ENCODE results near the gene EHD2. TPM values are rescaled to one million over a fixed set of nuclear protein-coding genes. Genes with fewer than 3 reads are reported as not detected.
"Not testable (repeated sequence)": the region's sequence is repeated elsewhere in the genome, so short reads cannot be mapped to it uniquely, and the experiment has no call there.

Gene EHD2
- total RNA-seq, 1 donor from 2014 or later: 63.9 TPM

DNA sequence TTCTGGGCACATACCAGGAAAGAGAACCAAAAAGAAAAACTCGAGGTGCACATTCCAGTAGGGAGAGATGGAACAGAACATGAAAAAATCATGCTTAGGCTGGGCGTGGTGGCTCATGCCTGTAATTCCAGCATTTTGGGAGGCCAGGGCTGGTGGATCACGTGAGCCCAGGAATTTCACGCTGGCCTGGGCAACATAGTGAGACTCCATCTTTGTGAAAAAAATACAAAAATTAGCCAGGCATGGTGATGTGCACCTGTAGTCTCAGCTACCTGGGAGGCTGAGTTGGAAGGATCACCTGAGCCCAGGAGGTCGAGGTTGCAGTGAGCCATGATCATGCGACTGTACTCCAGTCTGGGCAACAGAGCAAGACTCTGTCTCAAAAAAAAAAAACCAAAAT is 58.1 kb downstream of the EHD2 start:
- not testable (repeated sequence) for DNase-seq

DNA sequence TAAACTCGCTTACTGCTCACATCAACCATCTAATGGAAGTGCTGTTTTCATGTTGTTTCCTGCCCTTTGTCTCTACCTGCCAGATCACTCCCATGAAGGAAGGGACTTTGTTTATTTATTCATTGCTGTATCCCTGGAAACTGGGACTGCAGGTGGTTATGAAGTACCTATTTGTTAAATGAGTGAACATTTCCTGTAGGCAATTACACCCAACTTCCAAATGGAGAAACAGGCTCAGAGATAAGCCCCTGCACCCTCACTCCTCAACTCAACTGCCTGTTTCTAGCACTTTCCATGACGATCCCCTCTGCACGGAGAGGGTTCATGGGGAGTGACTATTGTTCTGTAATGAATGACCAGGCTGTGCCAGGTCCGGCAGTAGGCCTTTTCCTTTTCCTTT is 63.3 kb downstream of the EHD2 start:
- DNase-seq: peak; percentile 34

DNA sequence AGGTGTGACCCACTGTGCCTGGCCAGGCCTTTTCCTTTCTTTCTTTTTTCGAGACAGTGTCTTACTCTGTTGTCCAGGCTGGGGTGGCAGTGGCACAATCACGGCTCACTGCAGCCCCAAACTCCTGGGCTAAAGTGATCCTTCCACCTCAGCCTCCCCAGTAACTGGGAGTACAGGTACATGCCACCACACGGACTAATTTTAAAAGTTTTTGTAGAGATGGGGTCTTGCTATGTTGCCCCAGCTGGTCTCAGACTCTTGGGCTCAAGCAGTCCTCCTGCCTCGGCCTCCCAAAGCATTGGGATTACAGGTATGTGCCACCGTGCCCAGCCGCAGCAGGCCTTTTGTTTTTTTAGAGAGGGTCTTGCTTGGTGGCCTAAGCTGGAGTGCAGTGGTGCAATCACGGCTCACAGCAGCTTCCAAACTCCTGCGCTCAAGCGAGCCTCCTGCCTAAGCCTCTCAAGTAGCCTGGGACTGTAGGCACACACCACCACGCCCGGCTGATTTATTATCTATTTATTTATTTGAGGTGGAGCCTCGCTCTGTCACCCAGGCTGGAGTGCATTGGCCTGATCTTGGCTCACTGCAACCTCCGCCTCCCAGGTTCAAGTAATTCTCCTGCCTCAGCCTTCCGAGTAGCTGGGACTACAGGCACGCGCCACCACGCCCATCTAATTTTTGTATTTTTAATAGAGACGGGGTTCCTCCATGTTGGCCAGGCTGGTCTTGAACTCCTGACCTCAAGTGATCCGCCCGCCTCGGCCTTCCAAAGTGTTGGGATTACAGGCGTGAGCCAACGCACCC is 64.2 kb downstream of the EHD2 start:
- DNase-seq: not testable (repeated sequence)

DNA sequence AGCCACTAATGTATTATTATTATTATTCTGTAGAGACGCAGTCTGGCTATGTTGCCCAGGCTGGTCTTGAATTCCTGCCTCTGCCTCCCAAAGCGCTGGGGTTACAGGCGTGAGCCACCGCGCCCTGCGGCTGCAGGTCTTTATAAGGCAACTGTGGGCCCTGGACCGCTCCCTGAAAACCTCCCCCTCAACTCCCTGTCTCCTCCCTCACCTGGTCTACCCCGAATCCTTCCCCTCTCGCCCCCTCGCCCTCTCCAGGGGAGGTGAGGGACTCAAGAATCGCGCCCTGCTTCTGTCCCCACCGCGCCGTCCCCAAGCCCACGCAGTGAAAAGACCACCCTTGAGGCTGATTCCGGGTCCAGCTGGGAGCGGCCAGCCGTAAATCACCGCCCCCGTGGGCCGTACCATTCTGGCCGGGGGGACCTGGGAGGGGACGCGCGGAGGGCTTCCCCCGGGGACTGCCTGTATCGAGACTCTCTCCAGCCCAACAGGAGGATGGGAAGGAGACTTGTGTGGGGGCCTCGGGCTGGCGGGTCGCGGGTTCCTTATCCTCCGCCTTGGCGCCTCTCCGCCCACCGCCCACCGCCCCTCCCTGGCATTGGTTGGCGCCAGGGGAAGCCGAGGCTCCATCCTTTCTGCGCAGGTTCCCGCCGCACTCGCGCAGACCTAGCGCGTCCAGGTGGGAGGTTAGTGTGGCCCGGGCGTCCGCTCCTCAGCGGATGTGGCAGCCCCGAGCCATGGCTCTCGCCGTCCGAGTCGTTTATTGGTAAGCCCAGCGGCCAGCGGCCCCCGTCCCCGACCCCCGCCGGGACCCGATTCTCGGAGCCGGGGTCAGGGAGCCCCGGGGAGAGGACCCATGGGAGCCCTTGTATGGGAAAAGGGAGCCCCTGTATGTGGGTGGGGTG is 65.1 kb downstream of the EHD2 start, which contains the start of gene SELENOW:
Gene SELENOW, plus strand, starts transcription at position 655 of the 905 bp plus-strand sequence. Its CDS starts 83 bp downstream, at position 738.
- DNase-seq: peak; percentile 48

DNA sequence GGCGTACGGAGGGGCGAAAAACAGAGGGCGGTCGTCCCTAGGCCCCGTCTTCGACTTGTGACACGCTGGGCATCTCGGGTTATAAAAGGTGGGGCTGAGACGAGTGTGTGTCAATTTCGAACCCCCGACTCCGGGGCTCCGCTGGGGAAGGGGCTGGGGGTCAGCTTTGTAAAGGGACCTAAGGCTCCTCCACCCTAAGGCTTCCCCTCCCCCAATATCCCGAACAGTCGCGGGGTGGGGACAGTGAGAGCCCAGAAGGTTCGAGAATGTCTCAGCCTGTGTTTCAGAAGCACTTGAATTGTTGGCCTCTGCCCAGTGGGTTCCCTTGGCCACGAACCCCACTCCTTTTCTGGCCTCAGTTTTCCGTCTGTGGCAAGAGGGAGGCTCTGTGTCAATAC is 65.7 kb downstream of the EHD2 start:
- no peak for DNase-seq

DNA sequence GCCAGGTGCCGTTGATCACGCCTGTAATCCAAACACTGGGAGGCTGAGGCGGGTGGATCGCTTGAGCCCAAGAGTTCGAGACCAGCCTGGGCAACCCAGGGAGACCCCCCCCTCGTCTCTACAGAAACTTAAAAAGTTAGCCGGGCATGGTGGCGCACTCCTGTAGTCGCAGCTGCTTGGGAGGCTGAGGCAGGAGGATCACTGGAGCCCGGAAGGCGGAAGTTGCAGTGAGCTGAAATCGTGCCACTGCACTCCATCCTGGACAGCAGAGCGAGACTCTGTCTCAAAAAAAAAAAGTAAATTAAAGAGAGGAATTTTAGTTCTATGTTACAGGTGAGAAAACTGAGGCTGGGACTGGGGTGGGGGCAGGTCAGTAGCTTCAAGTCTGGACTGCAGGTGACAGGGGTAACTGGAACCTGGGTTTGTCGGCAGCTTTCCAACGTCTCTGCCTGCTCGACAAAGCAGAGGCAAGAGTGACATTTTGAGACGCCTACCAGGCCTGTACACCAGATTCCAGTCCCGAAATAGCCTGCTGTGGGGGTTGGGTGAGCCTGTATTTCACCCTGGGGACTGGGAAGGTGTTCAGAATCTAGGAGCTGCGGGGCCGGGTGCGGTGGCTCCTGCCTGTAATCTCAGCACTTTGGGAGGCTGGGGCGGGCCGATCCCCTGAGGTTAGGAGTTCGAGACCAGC is 66.4 kb downstream of the EHD2 start:
- no peak for DNase-seq

DNA sequence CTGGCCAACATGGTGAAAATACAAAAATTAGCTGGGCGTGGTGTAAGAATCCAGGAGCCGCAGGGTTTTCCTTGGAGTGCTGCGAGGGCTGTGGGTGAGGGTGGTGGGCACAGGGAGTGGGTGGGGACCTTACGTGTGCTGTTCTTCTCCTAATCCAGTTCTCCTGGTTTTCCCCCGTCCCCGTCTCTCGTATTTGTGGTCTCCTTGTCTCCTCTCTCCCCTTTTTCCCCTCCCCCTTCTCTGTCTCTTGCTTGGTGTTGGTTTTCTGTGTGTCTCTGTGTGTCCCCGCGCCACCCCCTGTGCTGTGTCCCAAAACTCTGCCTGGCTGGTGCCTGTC is 67.0 kb downstream of the EHD2 start:
- no peak for DNase-seq

DNA sequence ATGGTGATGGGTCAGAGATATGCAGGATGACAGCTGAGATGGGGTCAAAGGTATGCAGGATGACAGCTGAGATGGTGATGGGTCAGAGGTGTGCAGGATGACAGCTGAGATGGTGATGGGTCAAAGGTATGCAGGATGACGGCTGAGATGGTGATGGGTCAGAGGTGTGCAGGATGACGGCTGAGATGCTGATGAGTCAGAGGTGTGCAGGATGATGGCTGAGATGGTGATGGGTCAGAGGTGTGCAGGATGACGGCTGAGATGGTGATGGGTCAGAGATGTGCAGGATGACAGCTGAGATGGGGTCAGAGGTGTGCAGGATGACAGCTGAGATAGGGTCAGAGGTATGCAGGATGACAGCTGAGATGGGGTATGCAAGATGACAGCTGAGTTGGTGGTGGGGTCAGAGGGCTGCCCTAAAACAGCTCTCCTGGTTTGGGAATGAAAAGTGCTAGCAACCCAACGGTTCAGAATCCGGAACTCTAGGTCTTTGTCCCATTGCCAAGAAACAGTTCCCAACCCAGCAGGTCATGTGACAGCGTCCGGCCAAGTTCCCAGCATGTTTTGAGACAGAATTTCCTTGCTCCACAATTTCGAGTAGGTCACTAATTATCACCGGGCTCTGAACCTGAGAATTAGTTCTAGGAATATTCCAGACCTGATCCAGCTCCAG is 68.5 kb downstream of the EHD2 start:
- no peak for DNase-seq

DNA sequence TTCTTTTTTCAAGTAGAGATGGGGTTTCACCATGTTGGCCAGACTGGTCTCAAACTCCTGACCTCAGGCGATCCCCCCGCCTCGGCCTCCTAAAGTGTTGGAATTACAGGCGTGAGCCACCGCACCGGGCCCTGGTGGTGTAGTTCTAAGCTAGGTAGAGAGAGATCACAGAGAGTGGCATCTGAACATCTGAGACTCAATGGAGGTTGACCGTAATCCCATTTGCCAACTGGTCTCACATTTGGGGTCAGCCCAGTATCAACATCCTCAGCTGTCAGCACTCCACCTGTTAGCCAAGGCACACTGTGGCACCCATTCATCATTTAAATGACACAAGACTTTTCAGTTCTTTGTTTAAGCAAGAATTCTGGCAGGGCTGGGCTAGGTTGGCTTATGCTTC is 73.3 kb downstream of the EHD2 start:
- DNase-seq: no peak

DNA sequence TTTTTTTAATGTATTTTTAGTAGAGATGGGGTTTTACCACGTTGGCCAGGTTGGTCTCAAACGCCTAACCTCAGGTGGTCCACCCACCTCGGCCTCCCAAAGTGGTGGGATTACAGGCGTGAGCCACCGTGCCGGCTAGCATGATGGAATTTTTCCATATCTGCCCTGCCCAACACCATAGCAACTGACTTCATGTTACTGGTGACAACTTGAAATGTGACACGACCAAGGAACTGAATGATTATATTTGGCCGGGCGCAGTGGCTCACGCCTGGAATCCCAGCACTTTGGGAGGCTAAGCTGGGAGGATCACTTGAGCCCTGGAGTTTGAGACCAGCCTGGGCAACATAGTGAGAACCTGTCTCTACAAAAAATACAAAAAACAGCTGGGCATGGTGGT is 74.1 kb downstream of the EHD2 start:
- not testable (repeated sequence) for DNase-seq

DNA sequence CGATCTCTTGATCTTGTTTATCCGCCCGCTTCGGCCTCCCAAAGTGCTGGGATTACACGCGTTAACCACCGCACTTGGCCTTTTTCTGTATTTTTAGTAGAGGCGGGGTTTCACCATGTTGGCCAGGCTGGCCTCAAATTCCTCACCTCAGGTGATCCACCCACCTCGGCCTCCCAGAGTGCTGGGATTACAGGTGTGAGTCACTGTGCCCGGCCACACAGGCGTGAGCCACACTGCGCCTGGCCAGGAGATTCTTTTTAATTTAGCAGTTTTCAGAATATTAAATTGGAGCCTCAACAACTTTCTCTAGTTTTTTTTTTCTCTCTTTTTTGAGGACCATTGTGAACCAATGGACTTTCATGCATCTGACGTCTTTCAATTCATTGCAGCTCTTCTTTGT is 76.6 kb downstream of the EHD2 start:
- not testable (repeated sequence) for DNase-seq

DNA sequence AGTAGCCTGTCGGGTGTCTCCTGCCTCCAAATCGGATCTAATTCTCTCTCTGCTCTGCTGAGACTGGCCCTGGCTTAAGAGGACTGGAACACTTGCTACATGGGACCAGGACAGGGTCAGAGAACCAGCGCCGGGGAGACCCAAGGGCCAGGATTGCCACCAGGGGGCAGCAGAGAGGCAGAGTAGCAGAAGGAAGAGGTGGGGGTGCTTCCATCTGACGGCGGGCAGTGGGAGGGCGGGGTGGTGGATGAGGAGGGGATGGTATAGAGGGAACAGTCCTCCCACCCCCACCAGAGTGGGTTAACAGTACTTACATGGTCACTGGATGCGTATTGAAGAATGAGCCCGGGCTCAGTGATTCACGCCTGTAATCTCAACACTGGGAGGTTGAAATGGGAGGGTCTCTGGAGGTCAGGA is 77.2 kb downstream of the EHD2 start:
- no peak for DNase-seq

DNA sequence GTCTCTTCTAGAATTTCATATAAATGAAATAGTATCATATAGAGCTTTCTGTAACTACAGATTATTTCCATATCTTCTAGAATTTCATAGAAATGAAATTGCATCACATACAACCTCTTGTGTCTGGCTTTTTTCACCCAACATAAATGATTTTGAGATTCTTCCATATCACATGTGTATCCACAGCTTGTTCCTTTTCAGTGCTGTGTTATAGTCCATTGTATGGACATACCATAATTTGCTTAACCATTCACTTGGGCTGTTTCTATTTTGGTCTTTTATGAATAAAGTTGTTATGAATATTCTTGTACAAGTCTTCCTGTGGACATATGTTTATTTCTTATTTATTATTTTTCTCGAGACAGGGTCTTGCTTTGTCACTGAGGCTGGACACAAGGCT is 79.4 kb downstream of the EHD2 start:
- DNase-seq: no peak

Small RNA genes within 50 kb of the gene (small RNA-seq; reads per million reads assigned to genes)
- gene SNORD23 (ENCODE audit: low replicate concordance): not detected

Other genes with a start within 250 kb of the EHD2 start
- 0.39 TPM for gene SLC8A2, start 241.5 kb upstream of the EHD2 start, total RNA-seq
- 4.4 TPM for gene KPTN, start 229.2 kb upstream of the EHD2 start, total RNA-seq
- gene NAPA, start 198.4 kb upstream of the EHD2 start, total RNA-seq: 52.5 TPM
- gene ZNF541, start 140.3 kb upstream of the EHD2 start, total RNA-seq: 0.10 TPM
- 3.9 TPM for gene BICRA, start 104.3 kb upstream of the EHD2 start, total RNA-seq
- 103 TPM for gene NOP53, start 32.1 kb downstream of the EHD2 start, total RNA-seq
- 169 TPM for gene SELENOW, start 65.3 kb downstream of the EHD2 start, total RNA-seq
- not detected for gene TPRX1, start 91.1 kb downstream of the EHD2 start, total RNA-seq
- not detected for gene CRX, start 108.5 kb downstream of the EHD2 start, total RNA-seq
- not detected for gene TPRX2, start 145.8 kb downstream of the EHD2 start, total RNA-seq
- gene SULT2A1, start 172.9 kb downstream of the EHD2 start, total RNA-seq: not detected